ENCODE measurements around the gene MAD2L1BP.

DNA sequence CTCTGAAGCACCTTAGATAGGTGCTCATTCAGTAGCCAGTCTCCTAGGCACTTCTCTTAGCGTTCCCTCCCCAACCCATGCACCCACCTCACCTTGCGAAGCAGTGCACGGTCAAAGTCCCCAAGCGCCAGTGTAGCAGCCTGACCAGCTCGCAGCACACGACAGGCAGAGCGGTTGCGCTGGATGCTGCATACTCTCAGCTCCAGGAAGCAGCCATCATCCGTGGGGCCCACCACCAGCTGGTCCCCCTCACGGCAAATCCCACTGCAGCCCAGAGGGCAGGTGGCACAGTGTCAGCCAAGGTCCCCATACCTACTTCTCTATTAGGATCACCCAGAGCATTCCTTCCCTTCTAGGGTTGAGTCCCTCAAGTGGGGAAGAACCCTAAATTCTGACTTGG is 13.1 kb upstream of the MAD2L1BP start:
- TF ChIP-seq, protein P1, sequence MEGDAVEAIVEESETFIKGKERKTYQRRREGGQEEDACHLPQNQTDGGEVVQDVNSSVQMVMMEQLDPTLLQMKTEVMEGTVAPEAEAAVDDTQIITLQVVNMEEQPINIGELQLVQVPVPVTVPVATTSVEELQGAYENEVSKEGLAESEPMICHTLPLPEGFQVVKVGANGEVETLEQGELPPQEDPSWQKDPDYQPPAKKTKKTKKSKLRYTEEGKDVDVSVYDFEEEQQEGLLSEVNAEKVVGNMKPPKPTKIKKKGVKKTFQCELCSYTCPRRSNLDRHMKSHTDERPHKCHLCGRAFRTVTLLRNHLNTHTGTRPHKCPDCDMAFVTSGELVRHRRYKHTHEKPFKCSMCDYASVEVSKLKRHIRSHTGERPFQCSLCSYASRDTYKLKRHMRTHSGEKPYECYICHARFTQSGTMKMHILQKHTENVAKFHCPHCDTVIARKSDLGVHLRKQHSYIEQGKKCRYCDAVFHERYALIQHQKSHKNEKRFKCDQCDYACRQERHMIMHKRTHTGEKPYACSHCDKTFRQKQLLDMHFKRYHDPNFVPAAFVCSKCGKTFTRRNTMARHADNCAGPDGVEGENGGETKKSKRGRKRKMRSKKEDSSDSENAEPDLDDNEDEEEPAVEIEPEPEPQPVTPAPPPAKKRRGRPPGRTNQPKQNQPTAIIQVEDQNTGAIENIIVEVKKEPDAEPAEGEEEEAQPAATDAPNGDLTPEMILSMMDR (conservative IDR thresholded peaks at IDR 0.05; ENCODE audit: low read depth, low read length): no peak
- TF ChIP-seq, protein P2, sequence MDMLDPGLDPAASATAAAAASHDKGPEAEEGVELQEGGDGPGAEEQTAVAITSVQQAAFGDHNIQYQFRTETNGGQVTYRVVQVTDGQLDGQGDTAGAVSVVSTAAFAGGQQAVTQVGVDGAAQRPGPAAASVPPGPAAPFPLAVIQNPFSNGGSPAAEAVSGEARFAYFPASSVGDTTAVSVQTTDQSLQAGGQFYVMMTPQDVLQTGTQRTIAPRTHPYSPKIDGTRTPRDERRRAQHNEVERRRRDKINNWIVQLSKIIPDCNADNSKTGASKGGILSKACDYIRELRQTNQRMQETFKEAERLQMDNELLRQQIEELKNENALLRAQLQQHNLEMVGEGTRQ (IDR thresholded peaks at IDR 0.05; ENCODE audit: low read depth, low read length): no peak
- TF ChIP-seq RAD21 (IDR thresholded peaks at IDR 0.05; ENCODE audit: low read length): no peak
- no peak for TF ChIP-seq BHLHE40 (IDR thresholded peaks at IDR 0.05; ENCODE audit: low read depth, low read length)
- TF ChIP-seq RCOR1 (IDR thresholded peaks at IDR 0.05; ENCODE audit: insufficient replicate concordance, low read length): no peak
- TF ChIP-seq POLR2A (IDR thresholded peaks at IDR 0.05; ENCODE audit: low read depth, low read length): no peak

Data from IMR-90 (cell line).